ENCODE data around the gene ZNF592. TPM values are rescaled to one million over a fixed set of nuclear protein-coding genes. Genes with fewer than 3 reads are reported as not detected.

Gene ZNF592
- total and polyA plus RNA-seq, 2 experiments from 2014 or later: 8.1 to 19.2 TPM

DNA sequence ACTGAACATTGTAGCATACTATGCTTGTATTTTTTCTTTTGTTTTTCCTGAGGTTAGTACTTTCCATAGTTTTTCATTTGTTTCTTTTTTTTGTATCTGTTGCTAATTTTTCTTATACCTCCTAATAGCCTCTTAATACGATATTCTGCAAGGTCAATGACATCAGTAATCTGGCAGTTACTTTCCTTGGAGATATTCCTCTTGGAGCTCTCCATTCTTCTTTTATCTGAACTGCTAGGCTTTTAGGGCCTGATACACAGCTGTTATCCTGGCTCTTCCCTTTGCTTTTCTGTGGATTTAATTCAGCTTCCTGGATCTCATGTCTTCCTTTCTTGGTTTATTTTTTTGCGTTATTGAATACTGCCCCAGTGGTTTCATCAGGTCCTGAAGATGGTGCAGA is 81.6 kb downstream of the ZNF592 start:
- H3K27ac ChIP-seq: no peak overlapping the region
- no peaks in the 10 kb centered on the region for H3K9me3 ChIP-seq (ENCODE audit: low read depth)
- H3K27me3 ChIP-seq: no peaks in the 10 kb centered on the region
- peaks cover 7% of the 10 kb centered on the region for H3K4me1 ChIP-seq (ENCODE audit: low read depth)
- H3K4me3 ChIP-seq: no peak overlapping the region
- peaks cover 43% of the 10 kb centered on the region for H3K36me3 ChIP-seq
- DNase-seq (ENCODE audit: low read depth in 1 of 2, low spot score in 1 of 2): no peak
- TF ChIP-seq, protein P1, sequence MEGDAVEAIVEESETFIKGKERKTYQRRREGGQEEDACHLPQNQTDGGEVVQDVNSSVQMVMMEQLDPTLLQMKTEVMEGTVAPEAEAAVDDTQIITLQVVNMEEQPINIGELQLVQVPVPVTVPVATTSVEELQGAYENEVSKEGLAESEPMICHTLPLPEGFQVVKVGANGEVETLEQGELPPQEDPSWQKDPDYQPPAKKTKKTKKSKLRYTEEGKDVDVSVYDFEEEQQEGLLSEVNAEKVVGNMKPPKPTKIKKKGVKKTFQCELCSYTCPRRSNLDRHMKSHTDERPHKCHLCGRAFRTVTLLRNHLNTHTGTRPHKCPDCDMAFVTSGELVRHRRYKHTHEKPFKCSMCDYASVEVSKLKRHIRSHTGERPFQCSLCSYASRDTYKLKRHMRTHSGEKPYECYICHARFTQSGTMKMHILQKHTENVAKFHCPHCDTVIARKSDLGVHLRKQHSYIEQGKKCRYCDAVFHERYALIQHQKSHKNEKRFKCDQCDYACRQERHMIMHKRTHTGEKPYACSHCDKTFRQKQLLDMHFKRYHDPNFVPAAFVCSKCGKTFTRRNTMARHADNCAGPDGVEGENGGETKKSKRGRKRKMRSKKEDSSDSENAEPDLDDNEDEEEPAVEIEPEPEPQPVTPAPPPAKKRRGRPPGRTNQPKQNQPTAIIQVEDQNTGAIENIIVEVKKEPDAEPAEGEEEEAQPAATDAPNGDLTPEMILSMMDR (IDR thresholded peaks at IDR 0.05; ENCODE audit: low read depth, low read length): no peak

DNA sequence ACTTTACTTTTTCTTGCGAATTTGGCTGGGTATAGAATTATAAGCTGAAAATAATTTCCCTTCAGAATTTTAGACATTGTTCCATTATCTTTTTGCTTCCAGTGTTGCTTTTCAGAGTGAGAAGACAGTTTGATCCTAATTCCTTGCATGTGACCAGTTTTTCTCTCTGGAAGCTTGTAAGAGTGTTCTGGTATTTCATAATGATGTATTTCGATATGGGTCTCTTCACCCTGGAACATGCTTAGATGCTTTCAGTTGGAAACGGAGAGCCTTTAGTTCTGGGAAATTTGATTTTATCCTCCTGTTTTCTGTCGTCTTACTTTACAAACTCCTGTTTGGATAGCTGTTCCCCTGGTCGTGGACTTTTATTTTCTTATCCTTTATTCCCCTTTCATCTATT is 82.6 kb downstream of the ZNF592 start:
- Histone ChIP-seq H3K9me3 (ENCODE audit: low read depth) (no peaks in the 10 kb centered on the region), H3K27me3 (no peaks in the 10 kb centered on the region), H3K27ac (no peak overlapping the region), H3K36me3 (peaks cover 39% of the 10 kb centered on the region), H3K4me1 (ENCODE audit: low read depth) (peaks cover 17% of the 10 kb centered on the region), H3K4me3 (no peak overlapping the region)
- DNase-seq (ENCODE audit: low read depth in 1 of 2, low spot score in 1 of 2): peak in 1 of 2 donors; percentile 20
- TF ChIP-seq, protein P1 (IDR thresholded peaks at IDR 0.05; ENCODE audit: low read depth, low read length): no peak

DNA sequence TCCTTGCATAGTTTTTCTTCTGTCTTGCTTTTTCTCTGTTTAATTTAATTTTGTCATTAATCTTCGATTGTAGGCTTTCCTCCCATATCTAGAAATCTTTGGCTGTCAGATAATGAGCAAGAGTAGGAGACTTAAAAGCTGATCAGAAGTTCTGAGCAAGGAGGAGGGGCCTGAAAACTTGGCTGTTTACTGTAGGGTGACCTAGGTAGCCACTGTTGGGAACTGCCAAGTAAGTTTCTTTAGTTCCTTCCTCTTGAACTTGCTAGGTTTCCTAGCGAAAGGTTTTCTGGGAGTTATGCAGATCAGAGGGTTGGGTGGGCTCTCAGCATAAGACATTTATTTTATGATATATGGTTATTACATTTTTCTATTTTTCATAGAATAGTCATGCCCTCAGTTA is 83.2 kb downstream of the ZNF592 start:
- H3K4me1 ChIP-seq (ENCODE audit: low read depth): peaks cover 21% of the 10 kb centered on the region
- no peak for DNase-seq (ENCODE audit: low read depth in 1 of 2, low spot score in 1 of 2)
- no peak overlapping the region for H3K27ac ChIP-seq
- TF ChIP-seq, protein P1 (IDR thresholded peaks at IDR 0.05; ENCODE audit: low read depth, low read length): no peak
- H3K27me3 ChIP-seq: no peaks in the 10 kb centered on the region
- H3K9me3 ChIP-seq (ENCODE audit: low read depth): no peaks in the 10 kb centered on the region
- H3K36me3 ChIP-seq: peaks cover 39% of the 10 kb centered on the region
- no peak overlapping the region for H3K4me3 ChIP-seq

DNA sequence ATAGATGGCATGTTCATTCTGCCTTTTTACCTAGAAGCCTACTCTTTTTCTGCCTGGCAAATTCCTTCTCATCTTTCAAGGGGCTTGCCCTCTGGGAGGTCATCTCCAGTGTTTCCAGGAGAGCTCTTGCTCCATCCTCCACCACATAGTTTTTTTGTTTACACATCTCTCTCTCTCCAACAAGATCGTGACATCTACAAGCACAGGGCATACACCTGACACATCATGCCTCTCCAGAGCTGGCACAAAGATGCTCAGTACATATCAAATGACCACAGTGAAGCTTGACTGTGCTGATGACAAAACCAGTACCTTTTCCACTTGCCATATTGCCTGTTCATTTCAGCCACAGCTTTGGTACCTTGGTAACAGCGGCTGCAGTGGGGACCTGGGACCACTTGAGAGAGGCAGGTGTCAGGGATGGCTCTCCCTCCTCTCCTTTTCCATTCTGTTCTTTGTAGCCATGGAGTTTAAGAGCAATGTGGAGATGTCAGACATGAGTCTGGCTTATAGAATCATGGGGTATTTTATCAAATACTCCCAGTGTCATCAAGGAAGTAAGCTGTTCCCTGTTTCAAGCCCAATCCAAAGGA is 84.2 kb downstream of the ZNF592 start:
- Histone ChIP-seq H3K4me3 (no peak overlapping the region), H3K4me1 (ENCODE audit: low read depth) (peaks cover 27% of the 10 kb centered on the region), H3K27me3 (no peaks in the 10 kb centered on the region), H3K9me3 (ENCODE audit: low read depth) (no peaks in the 10 kb centered on the region), H3K36me3 (peaks cover 39% of the 10 kb centered on the region), H3K27ac (no peak overlapping the region)
- TF ChIP-seq, protein P1 (IDR thresholded peaks at IDR 0.05; ENCODE audit: low read depth, low read length): no peak
- DNase-seq (ENCODE audit: low read depth in 1 of 2, low spot score in 1 of 2): no peak

DNA sequence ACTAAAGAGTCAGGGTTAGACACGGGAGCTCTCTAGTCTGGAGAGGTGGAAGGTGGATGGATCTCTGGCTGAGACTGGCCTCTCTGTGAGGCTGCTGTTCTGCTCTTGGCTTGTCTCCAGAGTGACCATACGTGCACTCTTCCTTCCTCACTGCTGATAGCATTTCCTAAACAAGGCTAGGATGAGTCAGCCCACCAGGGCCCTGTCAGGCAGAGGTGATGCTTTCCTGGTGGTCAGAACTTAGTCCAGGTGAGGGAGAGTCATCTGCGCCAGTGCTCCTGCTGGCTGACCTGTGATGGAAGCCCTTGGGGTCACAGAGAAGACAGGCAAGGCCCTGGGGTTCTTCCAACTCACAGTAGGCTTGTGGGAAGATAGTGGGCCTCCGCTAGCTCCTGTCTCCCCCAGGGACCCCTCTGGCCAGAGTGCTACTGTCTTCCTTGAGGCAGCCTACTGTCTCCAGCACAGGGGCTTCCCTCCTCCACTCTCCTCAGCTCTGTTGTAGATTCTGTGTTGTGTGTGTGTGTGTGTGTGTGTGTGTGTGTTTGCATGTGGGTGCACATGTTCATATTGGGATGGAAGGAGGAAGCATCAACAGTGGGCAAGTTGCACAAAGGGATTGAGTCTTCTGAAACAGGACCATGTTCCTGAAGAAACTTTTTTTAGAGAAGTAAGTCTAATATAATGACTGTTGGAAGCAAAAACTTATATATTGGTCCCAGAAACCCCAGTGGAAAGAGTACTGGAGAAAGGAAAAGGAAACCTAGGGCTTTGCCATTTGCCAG is 85.2 kb downstream of the ZNF592 start:
- no peak overlapping the region for H3K4me3 ChIP-seq
- peak in 1 of 2 donors; percentile 71 for DNase-seq (ENCODE audit: low read depth in 1 of 2, low spot score in 1 of 2)
- no peaks in the 10 kb centered on the region for H3K27me3 ChIP-seq
- peak overlapping the region; percentile 35 for H3K27ac ChIP-seq
- H3K9me3 ChIP-seq (ENCODE audit: low read depth): no peaks in the 10 kb centered on the region
- TF ChIP-seq, protein P1 (IDR thresholded peaks at IDR 0.05; ENCODE audit: low read depth, low read length): no peak
- peaks cover 37% of the 10 kb centered on the region for H3K4me1 ChIP-seq (ENCODE audit: low read depth)
- peaks cover 32% of the 10 kb centered on the region for H3K36me3 ChIP-seq
